Calu3 (cell line): ENCODE data around the gene ERCC8. TPM values are rescaled to one million over a fixed set of nuclear protein-coding genes. Genes with fewer than 3 reads are reported as not detected.

Experiments used
- BruUV-seq: library from RNA; stranded (reverse); fragments of 400-500 nt; replicated peaks from 2 replicates; lab custom pipeline; 2021; lab: Mats Ljungman, UMichigan
- CTCF ChIA-PET: fragments of 300-600 bp; sonication (Branson Sonifier 250); formaldehyde crosslinking; loops from one replicate; lab custom pipeline; 2022; ENCODE audit warnings: antibody characterized with exemption; lab: Charles Lee
- DNase-seq: peaks from one replicate; pipeline ENCODE4 v3.0.0; 2022
- H3K27ac Mint-ChIP-seq: one replicate; pipeline ENCODE4 v1.8.0; 2022; ENCODE audit warnings: mixed read lengths; ENCODE audit not compliant: unreplicated experiment
- H3K27me3 Mint-ChIP-seq: one replicate; pipeline ENCODE4 v1.8.0; 2022; ENCODE audit warnings: mixed read lengths; ENCODE audit not compliant: unreplicated experiment
- H3K36me3 Mint-ChIP-seq: one replicate; pipeline ENCODE4 v1.8.0; 2022; ENCODE audit warnings: mild to moderate bottlenecking, moderate library complexity, mixed read lengths; ENCODE audit not compliant: insufficient read depth, unreplicated experiment
- H3K4me1 Mint-ChIP-seq: one replicate; pipeline ENCODE4 v1.8.0; 2022; ENCODE audit warnings: mild to moderate bottlenecking, low read depth, mixed read lengths; ENCODE audit not compliant: unreplicated experiment
- H3K4me3 Mint-ChIP-seq: one replicate; pipeline ENCODE4 v1.8.0; 2022; ENCODE audit warnings: mild to moderate bottlenecking, low read depth, moderate library complexity, mixed read lengths; ENCODE audit not compliant: unreplicated experiment
- H3K9me3 Mint-ChIP-seq: one replicate; pipeline ENCODE4 v1.8.0; 2022; ENCODE audit warnings: low read depth, mixed read lengths; ENCODE audit not compliant: unreplicated experiment
- intact Hi-C: fragments of 100-400 bp; cut with micrococcal nuclease; formaldehyde crosslinking; loops from one replicate; pipeline ENCODE4 v1.10.0; 2022; ENCODE audit not compliant: unreplicated experiment
- total RNA-seq: library from RNA; stranded (reverse); gene quantifications from 2 replicates; pipeline ENCODE4 v1.2.3, GENCODE V29; 2022
- TF ChIP-seq, protein P1 (sequence below): fragments of 200-600 bp; IDR thresholded peaks from one replicate; pipeline ENCODE4 v1.8.0; 2022; ENCODE audit warnings: antibody characterized with exemption; ENCODE audit not compliant: unreplicated experiment

Gene ERCC8
- total RNA-seq, 1 experiment from 2014 or later: 19.7 TPM

DNA sequence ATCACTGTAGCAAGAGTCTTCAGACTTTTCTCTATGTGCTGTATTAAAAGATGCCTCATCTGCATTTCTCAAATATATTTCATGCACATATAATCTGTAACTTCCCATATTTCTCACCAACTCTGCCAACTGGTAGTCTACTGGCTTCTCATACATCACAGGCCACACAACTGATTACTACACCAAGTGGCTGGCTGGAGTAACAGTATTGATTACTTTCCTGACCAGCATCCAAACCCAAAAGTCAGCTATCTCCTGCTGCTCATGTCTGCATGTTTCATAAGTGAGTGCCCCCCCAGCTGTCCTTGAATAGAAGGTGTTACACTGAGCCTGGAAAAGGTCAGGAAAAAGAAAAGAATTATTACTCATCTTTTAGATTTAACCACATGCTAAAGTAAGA is 17.4 kb downstream of the ERCC8 start:
- TF ChIP-seq, protein P1, sequence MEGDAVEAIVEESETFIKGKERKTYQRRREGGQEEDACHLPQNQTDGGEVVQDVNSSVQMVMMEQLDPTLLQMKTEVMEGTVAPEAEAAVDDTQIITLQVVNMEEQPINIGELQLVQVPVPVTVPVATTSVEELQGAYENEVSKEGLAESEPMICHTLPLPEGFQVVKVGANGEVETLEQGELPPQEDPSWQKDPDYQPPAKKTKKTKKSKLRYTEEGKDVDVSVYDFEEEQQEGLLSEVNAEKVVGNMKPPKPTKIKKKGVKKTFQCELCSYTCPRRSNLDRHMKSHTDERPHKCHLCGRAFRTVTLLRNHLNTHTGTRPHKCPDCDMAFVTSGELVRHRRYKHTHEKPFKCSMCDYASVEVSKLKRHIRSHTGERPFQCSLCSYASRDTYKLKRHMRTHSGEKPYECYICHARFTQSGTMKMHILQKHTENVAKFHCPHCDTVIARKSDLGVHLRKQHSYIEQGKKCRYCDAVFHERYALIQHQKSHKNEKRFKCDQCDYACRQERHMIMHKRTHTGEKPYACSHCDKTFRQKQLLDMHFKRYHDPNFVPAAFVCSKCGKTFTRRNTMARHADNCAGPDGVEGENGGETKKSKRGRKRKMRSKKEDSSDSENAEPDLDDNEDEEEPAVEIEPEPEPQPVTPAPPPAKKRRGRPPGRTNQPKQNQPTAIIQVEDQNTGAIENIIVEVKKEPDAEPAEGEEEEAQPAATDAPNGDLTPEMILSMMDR: no peak
- no TSS peak for BruUV-seq
- no peak overlapping the region for H3K4me3 Mint-ChIP-seq
- H3K4me1 Mint-ChIP-seq: no peaks in the 10 kb centered on the region
- no peaks in the 10 kb centered on the region for H3K27me3 Mint-ChIP-seq
- H3K27ac Mint-ChIP-seq: no peak overlapping the region
- CTCF ChIA-PET: no interaction called here
- DNase-seq: no peak
- H3K36me3 Mint-ChIP-seq: no peaks in the 10 kb centered on the region
- intact Hi-C loops: no loop called here
- no peaks in the 10 kb centered on the region for H3K9me3 Mint-ChIP-seq

DNA sequence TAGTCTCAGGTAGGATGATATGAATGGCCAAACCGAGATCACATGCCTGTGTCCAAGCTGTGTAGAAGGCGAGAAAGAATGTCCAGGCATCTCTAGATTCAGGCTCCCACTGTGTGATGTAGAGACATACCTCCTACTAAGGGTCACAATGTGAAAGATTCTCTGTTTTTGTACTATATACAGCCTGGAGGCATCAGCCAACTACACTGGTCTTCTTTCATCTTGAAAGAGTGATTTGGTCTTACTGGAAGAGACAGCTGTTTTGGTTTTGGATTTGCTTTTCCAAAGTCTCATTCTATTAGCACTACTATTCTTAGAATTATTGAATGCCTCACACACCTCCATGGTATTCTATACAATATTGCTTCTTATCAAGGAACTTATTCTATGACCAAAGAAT is 26.4 kb downstream of the ERCC8 start:
- intact Hi-C loops: no loop called here
- BruUV-seq: no TSS peak
- Mint-ChIP-seq H3K27ac (no peak overlapping the region), H3K4me3 (no peak overlapping the region), H3K27me3 (no peaks in the 10 kb centered on the region), H3K9me3 (peaks cover 2% of the 10 kb centered on the region), H3K4me1 (no peaks in the 10 kb centered on the region), H3K36me3 (no peaks in the 10 kb centered on the region)
- CTCF ChIA-PET: no interaction called here
- no peak for DNase-seq
- TF ChIP-seq, protein P1: no peak

- TF ChIP-seq, protein P1: no peak
- Mint-ChIP-seq H3K27ac (no peak overlapping the region), H3K9me3 (peaks cover 4% of the 10 kb centered on the region), H3K36me3 (no peaks in the 10 kb centered on the region), H3K4me1 (no peaks in the 10 kb centered on the region), H3K4me3 (no peak overlapping the region), H3K27me3 (no peaks in the 10 kb centered on the region)
- CTCF ChIA-PET: no interaction called here
- BruUV-seq: no TSS peak
- intact Hi-C loops: no loop called here
- DNase-seq: no peak
These were observed 28.2 kb downstream of the ERCC8 start for GRCh38 chr5:60916646-60917045.

- Mint-ChIP-seq H3K9me3 (no peaks in the 10 kb centered on the region), H3K36me3 (no peaks in the 10 kb centered on the region), H3K27ac (no peak overlapping the region), H3K27me3 (no peaks in the 10 kb centered on the region), H3K4me1 (no peaks in the 10 kb centered on the region), H3K4me3 (no peak overlapping the region)
- CTCF ChIA-PET: no interaction called here
- TF ChIP-seq, protein P1: no peak
- no TSS peak for BruUV-seq
- DNase-seq: no peak
- intact Hi-C loops: no loop called here
These were observed 41.5 kb downstream of the ERCC8 start for GRCh38 chr5:60903356-60903755.

DNA sequence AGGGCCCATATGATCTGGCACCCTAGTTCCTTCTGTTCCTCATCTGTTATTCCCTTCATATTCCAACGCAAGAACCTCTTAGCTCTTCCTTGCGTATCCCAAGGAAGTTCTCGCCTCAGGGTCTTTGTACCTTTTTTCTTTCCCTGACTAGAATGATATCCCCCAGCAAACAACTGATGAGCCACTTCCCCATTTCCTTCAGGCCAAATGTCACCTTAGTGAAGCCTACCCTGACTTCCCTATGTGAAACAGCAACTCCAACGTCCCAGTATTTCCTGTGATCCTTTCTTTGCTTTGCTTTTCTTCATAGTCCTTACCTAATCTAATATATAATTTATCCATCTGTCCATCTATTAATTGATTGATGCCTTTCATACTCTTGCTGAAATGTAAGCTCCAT is 47.9 kb downstream of the ERCC8 start:
- H3K4me3 Mint-ChIP-seq: no peak overlapping the region
- TF ChIP-seq, protein P1: no peak
- H3K4me1 Mint-ChIP-seq: no peaks in the 10 kb centered on the region
- CTCF ChIA-PET: no interaction called here
- H3K36me3 Mint-ChIP-seq: peaks cover 4% of the 10 kb centered on the region
- BruUV-seq: no TSS peak
- no peaks in the 10 kb centered on the region for H3K27me3 Mint-ChIP-seq
- no peak for DNase-seq
- intact Hi-C loops: no loop called here
- no peaks in the 10 kb centered on the region for H3K9me3 Mint-ChIP-seq
- H3K27ac Mint-ChIP-seq: no peak overlapping the region
